ENCODE results near the gene CLK4.

The CLK4 gene

GRCh38 chr5:178587763-178588611 lies 38.9 kb downstream of the CLK4 start:
- no peak for DNase-seq (ENCODE audit: low spot score)

GRCh38 chr5:178586396-178586795 lies 40.5 kb downstream of the CLK4 start:
- DNase-seq (ENCODE audit: low spot score) = no peak

- DNase-seq (ENCODE audit: low spot score) = peak; percentile 77
Measured at GRCh38 chr5:178585421-178585820, 41.4 kb downstream of the CLK4 start.

GRCh38 chr5:178583279-178583678 lies 43.6 kb downstream of the CLK4 start:
- no peak for DNase-seq (ENCODE audit: low spot score)

- no peak for DNase-seq (ENCODE audit: low spot score)
Measured at GRCh38 chr5:178582291-178582690, 44.6 kb downstream of the CLK4 start.

GRCh38 chr5:178581621-178582020 lies 45.2 kb downstream of the CLK4 start:
- DNase-seq (ENCODE audit: low spot score) = no peak

- DNase-seq (ENCODE audit: low spot score) = no peak
Measured at GRCh38 chr5:178580271-178580955, 46.4 kb downstream of the CLK4 start.

- no peak for DNase-seq (ENCODE audit: low spot score)
Measured at GRCh38 chr5:178577944-178578343, 48.9 kb downstream of the CLK4 start.

GRCh38 chr5:178577376-178577839 lies 49.4 kb downstream of the CLK4 start:
- DNase-seq (ENCODE audit: low spot score) = no peak

GRCh38 chr5:178576591-178577351 lies 50.1 kb downstream of the CLK4 start:
- DNase-seq (ENCODE audit: low spot score) = no peak

- no peak for DNase-seq (ENCODE audit: low spot score)
Measured at GRCh38 chr5:178573216-178573615, 53.6 kb downstream of the CLK4 start.

GRCh38 chr5:178572617-178573016 lies 54.2 kb downstream of the CLK4 start:
- DNase-seq (ENCODE audit: low spot score) = no peak

GRCh38 chr5:178569485-178569884 lies 57.4 kb downstream of the CLK4 start:
- DNase-seq (ENCODE audit: low spot score) = no peak

- DNase-seq (ENCODE audit: low spot score) = no peak
Measured at GRCh38 chr5:178564811-178565550, 61.9 kb downstream of the CLK4 start.

- no peak for DNase-seq (ENCODE audit: low spot score)
Measured at GRCh38 chr5:178564397-178564796, 62.5 kb downstream of the CLK4 start.

- DNase-seq (ENCODE audit: low spot score) = no peak
Measured at GRCh38 chr5:178563621-178564020, 63.2 kb downstream of the CLK4 start.

GRCh38 chr5:178561746-178562264 lies 65.0 kb downstream of the CLK4 start:
- DNase-seq (ENCODE audit: low spot score) = no peak

GRCh38 chr5:178560911-178561310 lies 65.9 kb downstream of the CLK4 start:
- DNase-seq (ENCODE audit: low spot score) = no peak

GRCh38 chr5:178557416-178557815 lies 69.4 kb downstream of the CLK4 start:
- no peak for DNase-seq (ENCODE audit: low spot score)

GRCh38 chr5:178555771-178556211 lies 71.1 kb downstream of the CLK4 start:
- DNase-seq (ENCODE audit: low spot score) = no peak

- no peak for DNase-seq (ENCODE audit: low spot score)
Measured at GRCh38 chr5:178555005-178555404, 71.8 kb downstream of the CLK4 start.

- DNase-seq (ENCODE audit: low spot score) = no peak
Measured at GRCh38 chr5:178554311-178554710, 72.5 kb downstream of the CLK4 start.
